GM19351 (cell line): ENCODE results near the gene PADI6.
"Not testable (repeated sequence)": the region's sequence is repeated elsewhere in the genome, so short reads cannot be mapped to it uniquely, and the experiment has no call there.

Experiments used
- ATAC-seq: cut with Tn5 transposase; IDR thresholded peaks from one replicate; pipeline ENCODE4 v1.9.1; 2021; ENCODE audit warnings: mild to moderate bottlenecking, moderate library complexity; ENCODE audit not compliant: unreplicated experiment

Gene PADI6

DNA sequence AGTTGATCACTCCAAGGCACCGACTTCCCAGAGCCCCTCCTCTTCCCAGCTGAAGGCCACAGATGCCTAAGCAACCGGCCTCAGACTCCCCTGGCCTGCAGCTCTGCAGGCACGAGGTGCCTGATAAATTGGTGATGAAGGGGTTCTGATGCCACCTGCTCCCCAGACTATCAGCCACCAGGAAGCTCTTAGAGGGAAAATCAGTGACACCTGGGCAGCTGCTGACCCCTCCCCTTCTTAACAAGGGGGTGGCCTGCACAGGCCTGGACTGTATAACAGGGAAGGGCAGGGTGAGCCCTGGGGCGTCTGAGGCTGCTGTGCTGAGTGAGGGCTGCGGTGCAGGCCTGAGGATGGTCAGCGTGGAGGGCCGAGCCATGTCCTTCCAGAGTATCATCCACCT lies at the start of gene PADI6:
PADI6 (plus strand) TSS at position 301 of the 400 bp plus-strand sequence; CDS start at position 351, 50 bp downstream.
- no peak for ATAC-seq

DNA sequence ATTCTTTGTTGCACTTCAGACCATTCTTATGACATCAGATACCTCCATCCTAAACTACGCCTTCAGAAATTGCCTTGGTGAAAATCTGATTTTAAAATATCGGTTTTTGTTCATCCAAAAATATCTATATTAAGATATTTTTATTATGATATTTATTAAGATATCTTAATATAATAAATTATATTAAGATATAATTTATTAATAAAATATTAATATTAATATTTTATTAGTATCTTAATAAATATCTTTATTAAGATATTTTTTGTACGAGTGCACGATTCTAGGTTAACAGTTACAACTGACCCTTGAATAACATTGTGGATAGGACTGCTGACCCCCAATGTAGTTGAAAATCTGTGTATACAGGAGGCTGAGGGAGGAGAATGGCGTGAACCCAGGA lies 43.1 kb upstream of the PADI6 start:
- no peak for ATAC-seq

DNA sequence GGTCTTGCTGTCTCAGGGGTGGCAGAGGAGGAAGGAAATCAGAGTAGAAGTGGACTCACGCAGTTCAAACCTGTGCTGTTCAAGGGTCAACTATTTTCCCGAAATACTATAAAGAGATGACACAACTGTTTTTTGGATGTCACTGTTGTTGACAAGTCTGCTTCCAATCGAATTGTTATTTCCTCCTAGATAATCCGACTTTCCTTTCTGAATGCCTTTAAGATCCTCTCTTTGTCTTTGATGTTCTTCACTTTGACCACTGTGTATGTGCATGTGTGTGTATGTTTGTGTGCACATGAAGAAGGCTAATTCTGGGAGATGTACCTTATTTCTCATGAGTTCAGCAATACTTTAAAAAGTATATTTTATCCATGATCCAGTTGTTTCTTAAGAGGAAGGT lies 42.4 kb upstream of the PADI6 start:
- no peak for ATAC-seq

DNA sequence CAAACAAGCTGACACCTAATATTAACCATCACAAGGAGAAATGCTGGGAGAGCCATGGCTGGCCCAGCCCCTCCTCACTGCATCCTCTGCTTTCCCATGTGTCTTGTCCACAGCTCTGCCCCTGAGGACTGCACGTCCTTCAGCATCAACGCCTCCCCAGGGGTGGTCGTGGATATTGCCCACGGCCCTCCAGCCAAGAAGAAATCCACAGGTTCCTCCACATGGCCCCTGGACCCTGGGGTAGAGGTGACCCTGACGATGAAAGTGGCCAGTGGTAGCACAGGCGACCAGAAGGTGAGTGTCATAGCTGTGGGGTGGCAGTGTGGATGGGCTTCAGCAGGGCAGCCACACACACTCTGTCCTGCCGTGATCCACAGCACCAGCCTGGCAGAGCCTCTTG lies 41.1 kb upstream of the PADI6 start:
- no peak for ATAC-seq

DNA sequence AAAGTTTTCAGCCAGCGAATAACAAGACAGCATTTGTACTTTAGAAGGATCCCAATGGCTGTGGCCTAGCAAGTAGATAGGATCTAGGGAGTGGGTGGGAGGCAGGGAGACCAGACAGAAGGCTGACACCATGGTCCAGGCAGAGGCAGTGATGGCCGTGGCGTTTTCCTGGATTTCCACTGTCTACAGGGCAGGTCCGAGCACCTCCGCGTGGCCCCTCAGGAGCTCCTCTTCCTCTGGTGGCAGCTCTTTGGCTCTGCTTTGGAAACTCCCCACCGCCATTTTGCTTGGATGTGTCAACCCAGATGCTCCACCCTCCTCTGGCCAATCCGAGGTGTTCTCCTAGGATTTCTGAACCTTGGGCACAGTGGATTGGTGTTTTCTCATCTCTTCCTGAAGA lies 38.9 kb upstream of the PADI6 start:
- ATAC-seq: no peak

DNA sequence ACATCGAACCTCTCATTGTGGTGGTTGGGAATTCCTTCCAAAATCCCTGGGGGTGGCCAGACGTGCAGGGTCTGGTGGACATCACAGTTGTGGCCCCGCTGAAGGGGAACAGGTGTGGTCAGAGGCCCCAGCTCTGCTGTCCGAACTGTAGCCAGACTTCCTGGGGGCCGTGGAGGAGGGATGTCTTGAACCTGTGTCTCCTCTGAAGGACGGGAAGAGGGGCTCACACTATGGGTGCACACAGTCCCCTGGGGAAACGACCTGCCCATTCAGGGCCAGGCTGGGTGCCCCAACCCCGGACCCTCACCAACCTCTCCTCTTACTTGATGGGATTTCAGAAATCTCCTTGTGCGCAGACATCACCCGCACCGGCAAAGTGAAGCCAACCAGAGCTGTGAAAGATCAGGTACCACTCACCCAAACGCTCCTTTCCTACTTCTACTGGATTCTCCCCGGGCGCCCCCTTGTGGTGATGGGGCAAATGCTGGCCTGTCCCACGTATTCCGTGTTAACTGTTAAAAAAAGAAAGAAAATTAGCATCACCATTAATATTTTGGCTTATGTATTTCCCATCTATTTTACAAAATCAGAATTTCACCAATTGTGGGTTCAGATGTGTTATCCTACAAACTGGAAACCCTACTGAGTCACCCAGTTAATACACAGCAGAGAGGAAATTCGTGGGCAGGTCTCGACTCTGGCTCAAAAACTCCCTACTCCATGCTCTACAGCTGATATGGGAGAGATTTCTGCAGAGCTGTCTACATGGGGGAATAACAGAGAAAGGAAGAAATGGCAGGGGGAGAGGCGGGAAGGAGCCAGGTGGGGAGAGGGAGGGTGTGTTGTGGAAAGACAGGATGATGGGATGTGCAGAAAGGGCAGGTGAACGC lies 35.9 kb upstream of the PADI6 start:
- ATAC-seq: no peak

DNA sequence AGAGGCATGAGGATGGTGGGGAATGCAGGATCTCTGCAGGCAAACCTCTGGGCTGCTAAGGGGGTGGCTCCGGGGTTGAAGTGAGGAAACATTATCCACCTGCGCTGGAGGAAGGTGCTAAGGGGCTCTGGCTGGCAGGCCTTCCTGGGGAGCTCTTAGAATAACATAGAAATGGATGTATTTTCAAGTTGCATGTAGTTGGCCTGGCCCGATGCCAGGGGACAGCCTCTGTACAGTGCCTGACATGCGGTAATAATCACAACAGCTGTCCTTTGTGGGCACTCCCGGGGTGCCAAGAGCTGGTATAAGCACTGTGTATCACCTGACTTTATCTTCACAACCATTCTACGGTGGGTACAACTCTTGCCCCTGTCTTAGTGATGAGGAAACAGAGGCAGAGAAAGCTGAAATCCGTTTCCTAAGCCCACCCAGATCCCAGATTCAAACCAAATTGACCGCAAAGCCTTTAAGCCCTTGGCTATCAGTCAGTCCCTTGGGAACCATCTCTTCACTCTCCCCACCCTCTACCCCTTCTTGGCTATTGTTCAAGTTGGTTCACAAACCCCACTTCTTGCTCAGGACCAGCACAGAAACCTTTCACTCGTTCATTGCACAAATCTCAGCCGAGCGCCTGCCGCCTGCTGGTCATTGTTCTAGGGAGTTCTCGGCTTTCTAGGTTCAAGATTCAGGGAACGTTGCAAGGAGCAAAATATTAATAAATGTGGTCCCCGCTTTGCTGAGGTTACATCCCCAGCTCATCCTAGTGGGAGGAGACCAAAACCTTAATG lies 33.1 kb upstream of the PADI6 start:
- no peak for ATAC-seq

DNA sequence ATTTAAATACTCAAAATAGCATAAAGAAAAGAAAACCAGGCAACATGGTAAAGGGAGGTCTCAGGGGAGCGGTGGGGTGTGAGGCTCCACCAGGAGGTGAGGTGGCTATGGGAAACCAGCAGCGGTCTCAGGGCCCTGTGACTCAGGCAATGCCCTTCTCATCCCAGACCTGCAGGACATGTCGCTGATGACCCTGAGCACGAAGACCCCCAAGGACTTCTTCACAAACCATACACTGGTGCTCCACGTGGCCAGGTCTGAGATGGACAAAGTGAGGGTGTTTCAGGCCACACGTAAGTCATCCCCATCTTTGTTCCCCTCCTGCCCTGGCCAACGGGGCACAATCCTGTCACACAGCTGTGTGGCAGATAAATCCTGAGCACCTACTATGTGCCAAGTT lies 32.5 kb upstream of the PADI6 start:
- ATAC-seq: no peak

DNA sequence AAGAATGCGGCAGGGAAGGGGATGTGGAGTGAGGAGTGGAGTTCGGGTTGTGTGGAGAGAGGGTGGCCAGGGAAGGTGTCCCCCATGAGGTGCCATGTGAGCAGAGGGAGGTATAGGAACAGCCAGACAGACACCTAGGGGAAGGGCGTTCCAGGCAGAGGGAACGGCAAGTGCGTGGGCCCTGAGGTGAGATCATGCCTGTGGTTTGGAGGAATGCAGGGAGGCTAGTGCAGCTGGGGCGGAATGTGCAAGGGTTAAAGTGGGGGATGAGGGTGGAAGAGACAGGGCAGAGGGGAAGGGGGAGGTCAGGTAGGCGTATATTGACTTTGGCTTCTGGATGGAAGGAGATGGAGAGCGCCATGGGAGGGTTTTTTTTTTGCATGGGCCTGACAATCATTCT lies 31.6 kb upstream of the PADI6 start:
- no peak for ATAC-seq

DNA sequence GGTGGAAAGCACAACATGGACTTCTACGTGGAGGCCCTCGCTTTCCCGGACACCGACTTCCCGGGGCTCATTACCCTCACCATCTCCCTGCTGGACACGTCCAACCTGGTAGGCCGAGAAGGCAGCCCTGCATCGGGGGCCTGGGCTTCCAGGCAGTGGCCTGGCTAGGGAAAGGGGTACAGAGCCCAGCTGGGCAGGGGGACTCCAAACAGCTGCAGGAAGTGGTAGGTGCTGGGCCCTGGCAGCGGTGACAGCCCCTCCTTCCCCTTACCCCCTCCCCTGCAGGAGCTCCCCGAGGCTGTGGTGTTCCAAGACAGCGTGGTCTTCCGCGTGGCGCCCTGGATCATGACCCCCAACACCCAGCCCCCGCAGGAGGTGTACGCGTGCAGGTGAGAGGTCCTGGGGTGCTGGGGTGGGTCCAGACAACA lies 30.0 kb upstream of the PADI6 start:
- ATAC-seq: no peak

DNA sequence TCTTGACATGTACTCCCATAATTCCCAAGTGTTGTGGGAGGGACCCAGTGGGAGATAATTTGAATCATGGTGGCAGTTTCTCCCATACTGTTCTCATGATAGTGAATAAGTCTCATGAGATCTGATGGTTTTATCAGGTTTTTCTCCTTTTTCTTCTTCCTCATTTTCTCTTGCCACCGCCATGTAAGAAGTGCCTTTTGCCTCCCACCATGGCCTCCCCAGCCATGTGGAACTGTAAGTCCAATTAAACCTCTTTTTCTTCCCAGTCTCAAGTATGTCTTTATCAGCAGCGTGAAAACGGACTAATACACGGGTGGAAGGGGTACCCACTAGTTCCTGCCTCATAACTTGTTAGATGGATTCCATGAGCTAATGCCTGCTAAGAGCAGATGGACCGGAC lies 26.5 kb upstream of the PADI6 start:
- not testable (repeated sequence) for ATAC-seq

DNA sequence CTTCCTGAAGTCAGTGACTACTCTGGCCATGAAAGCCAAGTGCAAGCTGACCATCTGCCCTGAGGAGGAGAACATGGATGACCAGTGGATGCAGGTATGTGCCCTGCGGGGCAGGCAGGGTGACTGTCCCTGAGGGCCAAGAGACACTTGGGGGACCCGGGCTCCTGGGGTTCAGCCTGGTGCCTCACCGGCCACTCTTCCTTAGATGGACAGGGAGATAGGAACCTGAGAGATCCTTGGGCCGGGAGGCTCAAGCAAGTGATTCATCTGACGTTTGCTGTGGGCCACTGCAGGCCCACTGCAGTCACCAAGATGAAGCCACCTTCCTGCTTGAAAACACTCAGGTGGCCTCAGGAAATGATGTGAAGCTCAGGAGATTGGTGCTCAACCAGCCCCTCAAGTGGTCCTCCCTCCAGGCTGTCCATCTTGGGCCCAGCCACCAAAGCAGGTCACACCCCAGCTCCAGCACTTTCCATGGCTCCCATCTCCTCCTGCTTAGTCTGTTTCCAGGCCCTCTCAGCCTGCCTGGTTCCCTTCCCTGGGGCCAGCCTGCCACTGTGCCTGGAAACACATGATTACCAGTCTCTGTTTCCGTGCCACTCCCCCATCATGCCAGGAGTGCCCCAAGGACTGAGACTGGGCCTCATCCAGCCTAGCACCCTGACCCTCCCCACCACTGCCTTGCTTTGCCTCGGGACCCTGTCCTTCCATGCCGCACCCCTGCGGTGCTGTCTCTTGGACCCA lies 25.8 kb upstream of the PADI6 start:
- ATAC-seq: no peak

DNA sequence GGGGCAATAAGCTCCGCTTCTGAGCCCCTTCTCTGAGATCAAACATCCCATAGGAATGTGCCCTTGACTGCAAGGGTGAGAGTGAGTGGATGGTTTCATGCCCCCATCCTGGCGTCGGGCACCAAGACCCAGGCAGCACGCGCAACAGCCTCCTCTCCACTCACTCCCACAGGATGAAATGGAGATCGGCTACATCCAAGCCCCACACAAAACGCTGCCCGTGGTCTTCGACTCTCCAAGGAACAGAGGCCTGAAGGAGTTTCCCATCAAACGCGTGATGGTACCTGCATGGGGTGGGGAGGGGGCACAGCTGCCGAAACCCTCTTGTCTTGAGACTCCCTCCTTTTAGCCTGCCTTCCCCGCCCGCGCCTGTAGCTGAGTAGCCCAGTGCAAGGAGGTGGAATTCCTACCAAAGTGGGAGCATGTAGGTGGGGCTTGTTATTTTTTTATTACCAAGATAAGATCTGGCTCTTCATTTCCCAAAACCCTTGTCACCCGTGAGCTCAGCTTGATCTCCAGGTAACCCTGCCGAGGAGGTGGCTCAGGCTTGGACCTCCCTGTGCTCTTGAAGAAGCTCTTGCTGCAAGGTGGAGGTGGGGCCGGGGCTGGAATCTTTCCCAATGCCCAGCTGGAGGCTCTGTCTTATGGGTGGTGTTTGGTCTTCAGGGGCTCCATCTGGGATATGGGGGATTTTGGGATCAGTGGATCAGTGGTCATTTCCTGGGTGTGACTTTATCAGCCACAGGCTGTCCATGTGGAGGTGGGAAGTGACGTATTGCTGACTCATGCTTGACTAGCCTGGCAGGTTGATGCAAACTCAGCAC lies 24.0 kb upstream of the PADI6 start:
- no peak for ATAC-seq

DNA sequence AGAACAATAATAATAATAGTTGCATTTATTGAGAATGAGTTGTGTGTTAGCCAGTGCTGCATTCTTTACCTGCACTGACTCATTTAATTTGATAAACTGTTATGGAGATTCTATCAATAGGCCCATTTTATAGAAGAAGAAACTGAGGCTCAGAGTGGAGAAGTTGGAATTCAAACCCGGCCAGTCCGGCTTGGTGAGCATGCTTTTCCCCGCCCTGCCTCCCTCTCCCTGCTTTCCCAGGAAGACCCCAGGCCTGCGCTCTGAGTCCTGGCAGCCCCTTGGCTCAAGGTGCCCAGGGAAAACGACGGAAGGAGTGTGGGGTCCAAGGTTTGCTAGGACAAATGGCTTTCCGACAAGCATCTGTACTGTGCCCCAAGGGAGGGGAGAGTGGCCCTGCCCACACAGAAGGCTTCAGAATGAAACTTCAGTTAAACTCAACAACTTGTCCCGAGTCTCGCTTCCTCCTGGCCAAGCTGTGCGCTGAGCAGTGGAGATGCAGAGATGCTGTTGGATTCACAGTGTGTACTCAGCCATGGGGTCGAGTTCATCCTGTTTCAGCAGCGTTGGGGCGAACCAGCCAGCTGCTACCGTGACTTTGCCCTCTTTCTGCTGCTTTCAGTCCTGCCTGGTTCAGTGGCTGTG lies 23.3 kb upstream of the PADI6 start:
- ATAC-seq: peak; percentile 79

DNA sequence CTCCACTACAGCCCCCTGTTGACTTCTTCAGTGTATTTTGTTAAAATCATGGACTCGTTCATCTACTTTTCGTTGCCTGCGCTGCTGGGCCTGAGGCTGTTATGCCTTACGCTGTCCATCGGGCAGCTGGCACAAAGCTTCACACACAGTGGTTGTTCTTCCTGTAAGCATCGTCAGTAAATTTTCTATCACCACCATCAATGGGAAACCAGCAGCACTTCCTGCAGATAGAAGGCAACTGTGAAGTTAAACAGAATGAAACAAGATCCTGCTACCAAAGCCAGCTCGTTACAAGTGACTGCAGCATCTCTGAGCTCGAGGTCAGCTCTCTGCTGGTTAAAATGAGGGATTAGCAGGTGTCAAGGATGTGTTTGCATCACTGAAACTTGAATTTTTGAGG lies 21.9 kb upstream of the PADI6 start:
- no peak for ATAC-seq

DNA sequence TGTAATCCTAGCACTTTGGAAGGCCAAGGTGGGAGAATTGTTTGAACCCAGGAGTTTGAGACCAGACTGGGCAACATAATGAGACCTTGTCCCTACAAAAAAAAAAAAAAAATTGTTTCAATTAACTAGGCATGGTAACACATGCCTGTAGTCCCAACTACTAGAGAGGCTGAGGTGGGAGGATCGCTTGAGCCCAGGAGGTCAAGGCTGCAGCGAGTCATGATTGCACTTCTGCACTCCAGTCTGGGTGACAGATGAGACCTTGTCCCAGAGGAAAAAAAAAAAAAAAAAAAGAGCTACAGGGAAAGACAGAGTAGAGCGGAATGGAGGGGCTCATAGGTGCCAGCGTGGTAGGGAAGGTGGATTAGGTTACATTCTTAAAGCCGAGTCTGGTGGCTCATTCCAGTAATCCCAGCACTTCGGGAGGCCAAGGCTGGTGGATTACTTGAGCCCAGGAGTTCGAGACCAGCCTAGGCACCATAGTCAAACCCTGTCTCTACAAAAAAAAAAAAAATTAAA lies 21.0 kb upstream of the PADI6 start:
- ATAC-seq: no peak

DNA sequence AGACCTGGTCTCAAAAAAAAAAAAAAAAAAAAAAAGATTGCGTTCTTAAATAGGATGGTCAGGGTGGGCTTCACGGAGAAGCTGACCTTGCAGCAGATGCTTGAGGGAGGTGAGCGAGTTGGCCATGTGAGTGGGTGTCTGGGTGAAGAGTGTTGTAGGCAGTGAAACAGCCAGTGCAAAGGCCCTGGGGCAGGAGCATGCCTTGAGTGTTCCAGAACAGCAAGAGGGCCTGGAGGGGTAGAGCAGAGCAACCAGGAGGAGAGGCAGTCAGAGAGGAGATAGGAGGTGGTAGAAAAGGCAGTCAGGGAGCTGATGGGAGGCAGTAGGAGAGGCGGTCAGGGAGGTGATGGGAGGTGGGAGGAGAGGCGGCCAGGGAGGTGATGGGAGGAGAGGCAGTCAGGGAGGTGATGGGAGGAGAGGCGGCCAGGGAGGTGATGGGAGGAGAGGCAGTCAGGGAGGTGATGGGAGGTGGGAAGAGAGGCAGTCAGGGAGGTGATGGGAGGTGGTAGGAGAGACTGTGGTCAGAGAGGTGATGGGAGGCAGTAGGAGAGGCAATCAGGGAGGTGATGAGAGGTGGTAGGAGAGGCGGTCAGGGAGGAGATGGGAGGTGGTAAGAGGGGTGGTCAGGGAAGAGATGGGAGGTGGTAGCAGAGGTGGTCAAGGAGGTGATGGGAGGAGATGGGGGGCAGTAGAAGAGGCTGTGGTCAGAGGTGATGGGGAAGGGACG lies 20.2 kb upstream of the PADI6 start:
- ATAC-seq: no peak

DNA sequence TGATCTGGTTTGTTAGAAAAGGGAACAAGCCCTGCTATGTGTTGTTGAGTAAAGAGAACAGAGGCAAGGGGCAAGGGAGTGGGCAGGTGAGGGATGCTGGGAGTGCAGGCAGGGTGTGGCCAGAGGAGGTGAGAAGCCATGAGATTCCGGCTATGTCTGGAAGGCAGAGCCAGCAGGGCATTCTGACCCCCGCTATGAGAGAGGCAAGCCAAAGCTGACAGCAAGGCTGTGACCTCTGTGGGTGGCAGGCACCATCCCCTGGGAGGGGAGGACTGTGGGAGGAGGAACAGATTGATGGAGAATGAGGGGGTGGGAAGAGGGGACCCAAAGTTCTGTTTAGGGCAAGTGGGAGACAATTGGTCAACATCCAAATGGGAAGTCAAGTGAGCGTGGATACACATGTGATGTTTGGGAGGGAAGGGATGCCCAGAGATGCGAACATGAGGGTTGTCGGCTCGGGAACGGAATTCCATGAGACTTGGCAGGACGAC lies 19.5 kb upstream of the PADI6 start:
- ATAC-seq: no peak

DNA sequence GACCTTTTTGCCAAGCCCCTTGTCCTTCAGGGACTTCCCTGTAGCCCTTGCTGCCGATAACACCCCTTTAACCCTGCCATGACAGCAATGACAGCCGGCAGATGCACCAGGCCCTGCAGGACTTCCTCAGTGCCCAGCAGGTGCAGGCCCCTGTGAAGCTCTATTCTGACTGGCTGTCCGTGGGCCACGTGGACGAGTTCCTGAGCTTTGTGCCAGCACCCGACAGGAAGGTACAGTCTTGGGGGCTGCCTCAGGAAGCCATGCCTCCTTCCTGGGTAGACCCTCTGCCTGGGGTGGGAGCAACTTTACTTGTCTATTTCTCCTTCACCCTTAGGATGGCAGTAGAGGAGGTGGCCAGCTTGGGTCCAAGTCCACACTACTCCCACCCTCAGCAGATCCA lies 16.1 kb upstream of the PADI6 start:
- ATAC-seq: no peak
